Memory B cell (primary cell): Measurements from ENCODE around the gene PHACTR2.
A peak's percentile ranks its signal among the peaks of the same experiment; 100 is the strongest.
"Not testable (repeated sequence)": the region's sequence is repeated elsewhere in the genome, so short reads cannot be mapped to it uniquely, and the experiment has no call there.

ENCODE experiments used
- ATAC-seq: fragments of 150-1000 bp; cut with Tn5 transposase; 2 replicates; pipeline ENCODE4 v1.10.0; 2021; ENCODE audit warnings: low read depth, mild to moderate bottlenecking, moderate library complexity
- DNase-seq, 2 donors: peaks; one replicate each; pipeline ENCODE4 v3.0.0; 2022; ENCODE audit warnings: low spot score in 2 of 2
- H3K27ac Mint-ChIP-seq: one replicate; pipeline ENCODE4 v1.8.0; 2022; ENCODE audit warnings: mild to moderate bottlenecking, moderate library complexity, mixed read lengths
- H3K27me3 Mint-ChIP-seq: one replicate; pipeline ENCODE4 v1.8.0; 2022; ENCODE audit warnings: mixed read lengths
- H3K36me3 Mint-ChIP-seq: one replicate; pipeline ENCODE4 v1.8.0; 2022; ENCODE audit warnings: mild to moderate bottlenecking, mixed read lengths
- H3K4me1 Mint-ChIP-seq: one replicate; pipeline ENCODE4 v1.8.0; 2022; ENCODE audit warnings: mixed read lengths
- H3K4me3 Mint-ChIP-seq: one replicate; pipeline ENCODE4 v1.8.0; 2022; ENCODE audit warnings: mild to moderate bottlenecking, moderate library complexity, mixed read lengths
- H3K9me3 Mint-ChIP-seq: one replicate; pipeline ENCODE4 v1.8.0; 2022; ENCODE audit warnings: mixed read lengths

PHACTR2 gene

GRCh38 chr6:143863771-143864170 lies 186.0 kb downstream of the PHACTR2 start:
- no peak overlapping the region for H3K27ac Mint-ChIP-seq
- no peaks in the 10 kb centered on the region for H3K4me1 Mint-ChIP-seq
- H3K4me3 Mint-ChIP-seq, result no peak overlapping the region
- H3K27me3 Mint-ChIP-seq, result no peaks in the 10 kb centered on the region
- peaks cover 3% of the 10 kb centered on the region for H3K9me3 Mint-ChIP-seq
- ATAC-seq (no peak), DNase-seq (no peak)
- peaks cover 32% of the 10 kb centered on the region for H3K36me3 Mint-ChIP-seq

GRCh38 chr6:143864234-143864633 lies 186.5 kb downstream of the PHACTR2 start, which contains the start of gene ZC2HC1B:
Gene ZC2HC1B (plus strand): TSS chr6:143864474. CDS start chr6:143864540, 66 bp downstream.
- ATAC-seq, result no peak
- Mint-ChIP-seq H3K36me3 (peaks cover 28% of the 10 kb centered on the region), H3K27ac (no peak within 1 kb of the TSS), H3K4me3 (no peak within 1 kb of the TSS), H3K4me1 (no peaks in the 10 kb centered on the region), H3K27me3 (no peaks in the 10 kb centered on the region), H3K9me3 (peaks cover 3% of the 10 kb centered on the region)
- no peak for DNase-seq

DNA sequence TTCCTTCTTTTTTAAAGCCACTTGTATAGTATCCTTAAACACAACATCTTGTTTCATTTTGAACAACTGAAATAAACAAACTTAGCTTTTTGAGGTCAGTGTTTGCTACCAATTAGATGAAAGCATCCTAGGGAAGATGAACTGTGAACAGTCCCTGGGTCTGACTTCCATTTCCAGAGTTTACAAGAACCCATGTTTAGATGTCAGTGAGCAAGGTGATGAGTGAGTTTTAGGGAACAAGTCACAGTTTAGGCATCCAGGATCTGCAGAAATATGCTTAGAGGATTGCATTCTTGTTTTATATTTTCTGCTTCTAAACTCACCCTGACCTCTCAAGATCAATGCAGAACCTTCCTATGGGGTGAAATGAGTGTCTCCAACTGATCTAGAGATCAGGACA lies 189.5 kb downstream of the PHACTR2 start:
- ATAC-seq (no peak), DNase-seq (no peak)
- H3K4me3 Mint-ChIP-seq, result no peak overlapping the region
- peaks cover 19% of the 10 kb centered on the region for H3K36me3 Mint-ChIP-seq
- H3K27ac Mint-ChIP-seq, result no peak overlapping the region
- no peaks in the 10 kb centered on the region for H3K27me3 Mint-ChIP-seq
- no peaks in the 10 kb centered on the region for H3K4me1 Mint-ChIP-seq
- peaks cover 3% of the 10 kb centered on the region for H3K9me3 Mint-ChIP-seq

DNA sequence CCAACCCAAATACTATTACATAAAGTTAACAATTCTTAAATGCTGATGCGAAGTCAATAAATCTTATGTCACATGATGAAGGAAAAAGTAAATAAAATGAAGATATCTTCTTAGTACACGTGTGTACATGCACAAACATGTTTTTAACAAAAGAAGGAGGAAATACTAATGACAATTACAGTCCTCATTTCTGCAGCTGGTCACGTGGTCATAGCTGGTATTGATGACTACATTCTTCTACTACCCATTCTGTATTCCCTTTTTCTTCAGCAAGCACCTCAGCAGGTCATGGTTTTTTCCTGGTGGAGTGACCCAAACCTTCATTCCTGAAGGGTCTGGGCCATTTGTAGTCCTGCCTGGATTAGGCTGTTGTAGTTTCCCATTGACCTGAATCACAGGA lies 191.0 kb downstream of the PHACTR2 start:
- not testable (repeated sequence) for ATAC-seq, H3K4me1 Mint-ChIP-seq, H3K27ac Mint-ChIP-seq, H3K9me3 Mint-ChIP-seq, DNase-seq, H3K4me3 Mint-ChIP-seq, H3K27me3 Mint-ChIP-seq
- H3K36me3 Mint-ChIP-seq, result peaks cover 13% of the 10 kb centered on the region

DNA sequence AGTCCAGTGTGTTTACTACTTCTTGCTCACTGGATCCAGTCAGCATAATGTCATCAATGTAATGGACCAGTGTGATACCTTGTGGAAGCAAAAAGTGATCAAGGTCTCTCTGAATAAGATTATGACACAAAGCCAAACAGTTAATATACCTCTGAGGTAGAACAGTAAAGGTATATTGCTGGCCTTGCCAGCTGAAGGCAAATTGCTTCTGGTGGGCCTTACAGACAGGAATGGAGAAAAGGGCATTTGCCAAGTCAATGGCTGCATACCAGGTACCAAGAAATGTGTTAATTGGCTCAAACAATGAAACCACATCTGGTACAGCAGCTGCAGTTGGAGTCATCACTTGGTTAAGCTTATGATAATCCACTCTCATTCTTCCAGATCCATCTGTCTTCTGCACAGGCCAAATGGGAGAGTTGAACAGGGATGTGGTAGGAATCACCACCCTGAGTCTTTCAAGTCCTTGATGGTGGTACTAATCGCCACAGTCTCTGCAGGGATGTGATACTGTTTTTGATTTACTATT lies 193.5 kb downstream of the PHACTR2 start:
- not testable (repeated sequence) for H3K4me3 Mint-ChIP-seq, H3K4me1 Mint-ChIP-seq, H3K36me3 Mint-ChIP-seq, H3K27ac Mint-ChIP-seq, H3K9me3 Mint-ChIP-seq, H3K27me3 Mint-ChIP-seq, ATAC-seq, DNase-seq

- Mint-ChIP-seq H3K4me1 (peaks cover 2% of the 10 kb centered on the region), H3K36me3 (peaks cover 8% of the 10 kb centered on the region), H3K4me3 (no peak overlapping the region), H3K27ac (peak overlapping the region; percentile 78), H3K27me3 (no peaks in the 10 kb centered on the region), H3K9me3 (peaks cover 6% of the 10 kb centered on the region)
- DNase-seq (no peak), ATAC-seq (no peak)
Measured at GRCh38 chr6:143872201-143872600, 194.4 kb downstream of the PHACTR2 start.

GRCh38 chr6:143873600-143873999 lies 195.8 kb downstream of the PHACTR2 start:
- not testable (repeated sequence) for H3K27ac Mint-ChIP-seq, H3K27me3 Mint-ChIP-seq, H3K4me1 Mint-ChIP-seq, H3K36me3 Mint-ChIP-seq, ATAC-seq, H3K9me3 Mint-ChIP-seq, H3K4me3 Mint-ChIP-seq, DNase-seq

- not testable (repeated sequence) for H3K9me3 Mint-ChIP-seq, H3K27ac Mint-ChIP-seq, H3K4me1 Mint-ChIP-seq, H3K4me3 Mint-ChIP-seq, H3K36me3 Mint-ChIP-seq, H3K27me3 Mint-ChIP-seq, DNase-seq, ATAC-seq
Measured at GRCh38 chr6:143874503-143874902, 196.7 kb downstream of the PHACTR2 start.

DNA sequence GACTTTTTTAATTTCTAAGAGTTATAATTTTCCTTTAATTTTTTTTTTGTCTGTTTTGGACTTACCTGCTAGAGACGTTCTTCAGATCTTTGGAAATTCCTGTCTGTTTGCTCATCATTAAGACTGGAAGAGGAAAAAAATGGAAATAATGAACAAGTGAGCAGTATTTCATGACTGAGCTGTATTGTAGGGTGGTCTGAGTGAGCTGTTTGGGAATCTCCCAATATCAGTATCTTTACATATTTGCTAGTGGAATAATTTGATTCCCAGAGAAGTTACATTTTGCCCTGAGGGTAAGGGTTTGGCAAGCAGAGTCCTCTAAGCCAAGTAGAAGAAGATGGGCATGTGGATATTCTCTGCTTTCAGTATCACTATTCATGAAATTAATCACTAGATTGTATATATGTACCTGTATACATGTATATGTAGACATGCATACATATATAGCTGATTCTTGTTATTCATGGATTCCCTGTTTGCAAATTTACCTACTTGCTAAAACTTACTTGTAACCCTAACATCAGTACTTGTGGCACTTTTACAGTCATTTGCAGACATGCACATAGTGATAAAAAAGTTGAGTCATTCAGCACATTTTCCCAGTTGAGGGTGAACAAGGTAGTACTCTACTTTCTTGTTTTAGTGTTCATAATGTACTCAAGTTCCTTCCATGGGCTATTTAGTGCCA lies 200.0 kb downstream of the PHACTR2 start:
- Mint-ChIP-seq H3K27me3 (no peaks in the 10 kb centered on the region), H3K27ac (no peak overlapping the region), H3K36me3 (peaks cover 9% of the 10 kb centered on the region), H3K9me3 (peaks cover 3% of the 10 kb centered on the region), H3K4me3 (no peak overlapping the region), H3K4me1 (no peaks in the 10 kb centered on the region)
- ATAC-seq, result no peak
- no peak for DNase-seq

DNA sequence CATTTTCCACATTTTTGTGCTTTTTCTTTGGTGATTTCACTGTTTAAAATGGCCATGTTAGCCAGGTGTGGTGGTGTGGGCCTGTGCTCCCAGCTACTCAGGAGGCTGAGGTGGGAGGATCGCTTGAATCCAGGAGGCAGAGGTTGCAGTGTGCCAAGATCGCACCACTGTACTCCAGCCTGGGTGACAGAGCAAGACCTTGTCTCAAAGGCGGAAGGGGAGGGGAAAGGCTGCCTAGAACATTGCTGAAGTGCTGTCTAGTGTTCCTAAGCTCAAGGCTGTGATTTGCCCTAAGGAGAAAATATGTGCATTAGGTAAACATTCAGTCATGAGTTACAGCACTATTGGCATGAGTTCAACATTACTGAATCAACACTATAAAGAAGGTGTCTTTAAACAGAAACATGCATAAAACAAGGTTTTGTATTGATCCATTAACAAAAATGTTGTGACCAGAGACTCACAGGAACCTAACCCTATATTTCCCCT lies 200.6 kb downstream of the PHACTR2 start:
- Mint-ChIP-seq H3K4me3 (no peak overlapping the region), H3K36me3 (peaks cover 9% of the 10 kb centered on the region), H3K27me3 (no peaks in the 10 kb centered on the region), H3K4me1 (no peaks in the 10 kb centered on the region), H3K9me3 (peaks cover 3% of the 10 kb centered on the region), H3K27ac (no peak overlapping the region)
- no peak for ATAC-seq
- no peak for DNase-seq

DNA sequence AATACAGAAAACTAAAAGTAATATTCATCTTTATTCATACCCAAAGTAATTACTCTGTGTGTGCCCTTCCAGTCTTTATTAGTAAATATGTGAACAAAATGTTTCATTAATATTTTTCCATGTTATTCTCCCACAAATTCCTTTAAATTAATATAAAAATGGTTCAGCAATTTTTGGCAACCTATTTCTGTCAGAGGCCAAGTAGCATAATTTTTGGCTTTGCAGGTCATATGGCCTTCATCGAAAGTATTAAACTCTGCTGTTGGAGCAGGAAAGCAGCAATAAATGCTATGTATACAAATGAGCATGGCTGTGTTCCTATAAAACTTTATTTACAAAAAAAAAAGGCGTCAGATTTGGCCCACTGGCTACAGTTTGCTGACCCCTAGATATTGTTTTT lies 202.6 kb downstream of the PHACTR2 start:
- no peak overlapping the region for H3K4me3 Mint-ChIP-seq
- no peaks in the 10 kb centered on the region for H3K27me3 Mint-ChIP-seq
- peaks cover 2% of the 10 kb centered on the region for H3K9me3 Mint-ChIP-seq
- DNase-seq (no peak), ATAC-seq (no peak)
- H3K36me3 Mint-ChIP-seq, result peaks cover 5% of the 10 kb centered on the region
- no peaks in the 10 kb centered on the region for H3K4me1 Mint-ChIP-seq
- H3K27ac Mint-ChIP-seq, result no peak overlapping the region
